ENCODE data around the gene KIF26A.
"Not testable (repeated sequence)": the region's sequence is repeated elsewhere in the genome, so short reads cannot be mapped to it uniquely, and the experiment has no call there.

KIF26A gene

DNA sequence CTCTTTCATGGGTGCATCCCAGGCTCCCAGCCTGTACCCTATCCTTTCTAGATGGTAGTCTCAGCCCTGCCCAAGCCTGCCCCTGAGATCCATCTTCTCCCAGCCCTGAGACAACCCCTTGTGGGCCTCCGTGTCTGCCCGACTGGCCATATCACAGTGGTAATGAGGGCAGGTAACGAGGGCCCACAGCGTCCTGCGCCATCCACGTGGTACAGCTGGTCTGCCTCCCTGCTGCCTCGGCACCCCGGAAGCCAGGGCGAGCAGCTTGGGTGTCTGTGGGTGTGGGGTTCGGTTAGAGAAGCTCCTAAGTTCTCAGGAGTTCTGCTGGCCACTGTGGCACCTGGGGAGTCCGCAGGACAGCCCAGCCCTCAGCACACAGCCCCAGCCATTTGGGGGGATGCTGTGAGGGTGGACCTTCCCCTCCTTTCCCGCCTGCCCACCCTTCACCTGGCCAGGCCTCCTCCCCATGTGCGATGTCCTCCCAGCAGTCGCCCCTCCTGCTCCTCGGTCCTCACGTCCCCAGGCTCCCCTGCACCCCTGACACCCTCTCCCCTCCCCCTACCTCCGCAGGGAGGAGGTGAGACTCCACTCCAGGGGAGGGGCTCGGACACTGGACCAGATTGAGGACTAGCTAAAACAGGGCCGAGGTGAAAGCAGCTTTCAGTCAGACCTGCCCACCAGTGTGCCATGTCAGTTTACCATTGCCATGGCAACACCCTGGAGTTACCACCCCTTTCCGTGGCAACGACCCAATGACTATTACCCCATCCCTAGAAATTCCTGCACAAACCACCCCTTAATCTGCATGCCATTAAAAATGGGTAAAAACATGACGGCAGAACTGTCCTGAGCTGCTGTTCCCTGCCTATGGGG lies 69.0 kb downstream of the KIF26A start:
- TF ChIP-seq MYC (IDR thresholded peaks at IDR 0.05; ENCODE audit: low read depth, low read length) (no peak), POLR2A (IDR thresholded peaks at IDR 0.05; ENCODE audit: extremely low read depth, insufficient read length) (no peak)
- TF ChIP-seq, protein P1, sequence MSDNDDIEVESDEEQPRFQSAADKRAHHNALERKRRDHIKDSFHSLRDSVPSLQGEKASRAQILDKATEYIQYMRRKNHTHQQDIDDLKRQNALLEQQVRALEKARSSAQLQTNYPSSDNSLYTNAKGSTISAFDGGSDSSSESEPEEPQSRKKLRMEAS (IDR thresholded peaks at IDR 0.05; ENCODE audit: low read depth, low read length), result no peak
- TF ChIP-seq, protein P2, sequence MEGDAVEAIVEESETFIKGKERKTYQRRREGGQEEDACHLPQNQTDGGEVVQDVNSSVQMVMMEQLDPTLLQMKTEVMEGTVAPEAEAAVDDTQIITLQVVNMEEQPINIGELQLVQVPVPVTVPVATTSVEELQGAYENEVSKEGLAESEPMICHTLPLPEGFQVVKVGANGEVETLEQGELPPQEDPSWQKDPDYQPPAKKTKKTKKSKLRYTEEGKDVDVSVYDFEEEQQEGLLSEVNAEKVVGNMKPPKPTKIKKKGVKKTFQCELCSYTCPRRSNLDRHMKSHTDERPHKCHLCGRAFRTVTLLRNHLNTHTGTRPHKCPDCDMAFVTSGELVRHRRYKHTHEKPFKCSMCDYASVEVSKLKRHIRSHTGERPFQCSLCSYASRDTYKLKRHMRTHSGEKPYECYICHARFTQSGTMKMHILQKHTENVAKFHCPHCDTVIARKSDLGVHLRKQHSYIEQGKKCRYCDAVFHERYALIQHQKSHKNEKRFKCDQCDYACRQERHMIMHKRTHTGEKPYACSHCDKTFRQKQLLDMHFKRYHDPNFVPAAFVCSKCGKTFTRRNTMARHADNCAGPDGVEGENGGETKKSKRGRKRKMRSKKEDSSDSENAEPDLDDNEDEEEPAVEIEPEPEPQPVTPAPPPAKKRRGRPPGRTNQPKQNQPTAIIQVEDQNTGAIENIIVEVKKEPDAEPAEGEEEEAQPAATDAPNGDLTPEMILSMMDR (IDR thresholded peaks at IDR 0.05; ENCODE audit: low read depth, low read length), result no peak
- no peak for DNase-seq (ENCODE audit: low read depth)
- no peak overlapping the region for H3K4me3 ChIP-seq (ENCODE audit: low read depth, low read length)

DNA sequence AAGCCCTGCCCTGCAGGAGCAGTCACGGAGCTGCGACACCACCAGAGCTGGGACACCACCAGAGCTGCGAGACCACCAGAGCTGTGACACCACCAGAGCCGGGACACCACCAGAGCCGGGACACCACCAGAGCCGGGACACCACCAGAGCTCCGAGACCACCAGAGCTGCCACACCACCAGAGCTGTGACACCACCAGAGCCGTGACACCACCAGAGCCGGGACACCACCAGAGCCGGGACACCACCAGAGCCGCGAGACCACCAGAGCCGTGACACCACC lies 69.6 kb downstream of the KIF26A start:
- not testable (repeated sequence) for H3K4me3 ChIP-seq (ENCODE audit: low read depth, low read length); DNase-seq (ENCODE audit: low read depth)

DNA sequence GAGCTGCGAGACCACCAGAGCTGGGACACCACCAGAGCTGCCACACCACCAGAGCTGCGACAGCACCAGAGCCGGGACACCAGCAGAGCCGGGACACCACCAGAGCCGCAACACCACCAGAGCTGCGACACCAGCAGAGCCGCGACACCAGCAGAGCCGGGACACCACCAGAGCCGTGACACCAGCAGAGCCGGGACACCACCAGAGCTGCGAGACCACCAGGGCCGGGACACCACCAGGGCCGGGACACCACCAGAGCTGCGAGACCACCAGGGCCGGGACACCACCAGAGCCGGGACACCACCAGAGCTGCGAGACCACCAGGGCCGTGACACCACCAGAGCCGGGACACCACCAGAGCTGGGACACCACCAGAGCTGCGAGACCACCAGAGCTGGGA lies 69.9 kb downstream of the KIF26A start:
- not testable (repeated sequence) for DNase-seq (ENCODE audit: low read depth); H3K4me3 ChIP-seq (ENCODE audit: low read depth, low read length)

DNA sequence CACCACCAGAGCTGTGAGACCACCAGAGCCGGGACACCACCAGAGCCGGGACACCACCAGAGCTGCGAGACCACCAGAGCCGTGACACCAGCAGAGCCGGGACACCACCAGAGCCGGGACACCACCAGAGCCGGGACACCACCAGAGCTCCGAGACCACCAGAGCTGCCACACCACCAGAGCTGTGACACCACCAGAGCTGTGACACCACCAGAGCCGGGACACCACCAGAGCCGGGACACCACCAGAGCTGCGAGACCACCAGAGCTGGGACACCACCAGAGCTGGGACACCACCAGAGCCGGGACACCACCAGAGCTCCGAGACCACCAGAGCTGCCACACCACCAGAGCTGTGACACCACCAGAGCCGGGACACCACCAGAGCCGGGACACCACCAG lies 70.7 kb downstream of the KIF26A start:
- not testable (repeated sequence) for DNase-seq (ENCODE audit: low read depth); H3K4me3 ChIP-seq (ENCODE audit: low read depth, low read length)

DNA sequence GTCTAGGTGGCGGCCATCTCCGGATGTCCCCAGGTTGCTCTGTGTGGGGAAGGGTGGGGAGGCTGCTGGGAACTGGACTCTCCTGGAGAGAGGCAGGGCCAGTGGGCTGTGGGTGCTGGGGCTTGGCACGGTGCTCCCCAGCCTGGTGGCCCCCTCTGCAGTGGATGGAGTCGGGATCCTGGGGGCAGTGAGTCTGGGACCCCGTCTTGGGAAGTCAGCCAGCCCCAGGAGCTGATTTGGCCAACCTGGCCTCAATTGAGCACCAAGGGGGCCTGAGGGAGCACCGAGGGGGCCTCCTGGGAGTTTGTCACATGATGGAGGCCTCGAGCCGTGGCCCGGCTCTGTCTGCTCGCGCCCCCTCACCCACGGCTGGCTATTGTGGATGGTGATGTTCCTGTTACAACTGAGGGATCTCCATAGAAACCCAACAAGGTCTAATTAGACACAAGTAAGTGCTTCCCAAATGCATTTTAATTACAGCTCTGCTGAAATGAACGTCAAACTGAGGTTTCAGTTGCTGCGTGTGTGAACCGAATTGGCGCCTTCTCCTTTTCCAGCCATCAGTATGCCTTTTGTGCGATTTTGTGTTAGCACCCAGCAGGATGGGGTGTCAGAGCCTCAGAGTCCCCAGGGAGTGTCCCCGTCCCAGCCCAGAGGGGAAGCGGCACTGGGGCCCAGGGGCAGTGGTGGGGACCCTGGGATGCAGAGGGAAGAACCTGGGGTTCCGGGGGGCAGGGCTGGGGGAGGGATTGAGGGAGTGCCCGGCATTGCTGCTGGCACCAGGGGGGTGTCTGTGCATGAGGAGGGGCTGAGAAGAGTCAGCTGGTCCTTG lies 71.8 kb downstream of the KIF26A start:
- no peak for DNase-seq (ENCODE audit: low read depth)
- no peak overlapping the region for H3K4me3 ChIP-seq (ENCODE audit: low read depth, low read length)
- TF ChIP-seq MYC (IDR thresholded peaks at IDR 0.05; ENCODE audit: low read depth, low read length) (no peak), POLR2A (IDR thresholded peaks at IDR 0.05; ENCODE audit: extremely low read depth, insufficient read length) (no peak)
- TF ChIP-seq, protein P1 (IDR thresholded peaks at IDR 0.05; ENCODE audit: low read depth, low read length), result no peak
- TF ChIP-seq, protein P2 (IDR thresholded peaks at IDR 0.05; ENCODE audit: low read depth, low read length), result no peak

DNA sequence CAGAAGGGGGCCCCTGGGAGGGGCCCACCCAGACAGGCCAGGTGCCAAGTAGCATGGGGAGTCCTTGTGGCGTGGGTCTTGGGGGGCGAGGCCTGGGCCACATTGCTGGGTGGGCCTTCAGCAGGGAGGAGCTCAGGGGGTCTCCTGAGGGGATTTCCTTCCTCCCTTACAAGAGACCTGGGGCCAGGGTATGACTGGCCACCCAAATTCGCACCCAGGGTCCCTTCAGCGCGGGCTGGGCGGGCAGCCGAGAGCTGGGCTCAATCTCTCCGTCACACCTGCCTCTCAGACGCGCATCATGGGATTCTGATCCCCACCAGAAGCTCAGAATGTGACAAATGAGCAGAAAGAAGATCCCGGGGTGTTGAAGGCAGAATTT lies 72.4 kb downstream of the KIF26A start:
- TF ChIP-seq, protein P2 (IDR thresholded peaks at IDR 0.05; ENCODE audit: low read depth, low read length), result no peak
- TF ChIP-seq MYC (IDR thresholded peaks at IDR 0.05; ENCODE audit: low read depth, low read length) (no peak), POLR2A (IDR thresholded peaks at IDR 0.05; ENCODE audit: extremely low read depth, insufficient read length) (no peak)
- TF ChIP-seq, protein P1 (IDR thresholded peaks at IDR 0.05; ENCODE audit: low read depth, low read length), result no peak
- H3K4me3 ChIP-seq (ENCODE audit: low read depth, low read length), result no peak overlapping the region
- no peak for DNase-seq (ENCODE audit: low read depth)

DNA sequence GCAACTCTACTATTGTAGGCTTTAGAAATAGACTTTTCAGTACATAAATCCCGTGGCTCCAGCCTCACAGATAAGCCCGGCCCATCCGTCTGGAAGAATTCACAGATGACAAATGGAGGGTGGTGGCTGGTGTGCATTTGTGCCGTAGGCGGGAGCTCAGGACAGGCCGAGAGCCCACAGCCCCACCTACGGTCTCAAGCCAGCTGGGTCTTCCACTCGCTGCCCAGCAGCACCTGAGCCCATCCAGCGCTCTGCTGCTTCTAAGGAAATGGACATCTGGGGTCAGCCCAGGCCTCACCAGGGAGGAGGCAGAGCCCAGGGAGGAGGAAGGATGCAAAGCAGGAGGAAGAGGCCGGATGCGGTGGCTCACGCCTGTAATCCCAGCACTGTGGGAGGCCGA lies 72.8 kb downstream of the KIF26A start:
- no peak overlapping the region for H3K4me3 ChIP-seq (ENCODE audit: low read depth, low read length)
- TF ChIP-seq, protein P2 (IDR thresholded peaks at IDR 0.05; ENCODE audit: low read depth, low read length), result no peak
- TF ChIP-seq, protein P1 (IDR thresholded peaks at IDR 0.05; ENCODE audit: low read depth, low read length), result no peak
- TF ChIP-seq POLR2A (IDR thresholded peaks at IDR 0.05; ENCODE audit: extremely low read depth, insufficient read length) (no peak), MYC (IDR thresholded peaks at IDR 0.05; ENCODE audit: low read depth, low read length) (no peak)
- DNase-seq (ENCODE audit: low read depth), result no peak
